Hepatocyte (in vitro differentiated cells): Measurements from ENCODE around the gene PDLIM5.

ENCODE experiments used
- CTCF ChIP-seq: fragments of 200-600 bp; sonication (generic); IDR thresholded peaks from 2 replicates; pipeline ENCODE4 v1.5.1; 2016; ENCODE audit warnings: antibody characterized with exemption, mild to moderate bottlenecking; ENCODE audit not compliant: poor library complexity
- EZH2 ChIP-seq: fragments of 200-600 bp; sonication (generic); IDR thresholded peaks from 2 replicates; pipeline ENCODE4 v1.6.1; 2016; ENCODE audit warnings: antibody characterized with exemption, mild to moderate bottlenecking, borderline replicate concordance

GRCh38 chr4:94668724-94669123, 217.0 kb downstream of the PDLIM5 start:
- TF ChIP-seq CTCF (no peak), EZH2 (no peak)
